RCC 7860 (cell line): ENCODE measurements around the gene RBMY1E.
"Not testable (repeated sequence)": the region's sequence is repeated elsewhere in the genome, so short reads cannot be mapped to it uniquely, and the experiment has no call there.

Source experiments
- DNase-seq: peaks from one replicate; pipeline ENCODE4 v3.0.0-alpha.2; 2015; ENCODE audit warnings: low spot score
- FAIRE-seq: peaks from 2 replicates; lab custom pipeline; 2012; peaks lifted over from hg19 to GRCh38; lab: Jason Lieb, UNC

Gene RBMY1E

GRCh38 chrY:21917932-21918331, at the start of gene RBMY1E:
Gene RBMY1E (minus strand): TSS chrY:21918032. CDS start chrY:21916054, 1,978 bp downstream.
- not testable (repeated sequence) for DNase-seq, FAIRE-seq

- DNase-seq, FAIRE-seq: not testable (repeated sequence)
These were observed 23.4 kb downstream of the RBMY1E start, which contains the start of gene RBMY1D for GRCh38 chrY:21894426-21894825. Gene RBMY1D (minus strand): TSS chrY:21894526. CDS start chrY:21892513, 2,013 bp downstream.

- not testable (repeated sequence) for FAIRE-seq
These were observed 48.3 kb downstream of the RBMY1E start for GRCh38 chrY:21869407-21870076.

More at GRCh38 chrY:21869407-21870076, 48.3 kb downstream of the RBMY1E start:
- not testable (repeated sequence) for DNase-seq
